ENCODE data around the gene PTPRO.

PTPRO gene

DNA sequence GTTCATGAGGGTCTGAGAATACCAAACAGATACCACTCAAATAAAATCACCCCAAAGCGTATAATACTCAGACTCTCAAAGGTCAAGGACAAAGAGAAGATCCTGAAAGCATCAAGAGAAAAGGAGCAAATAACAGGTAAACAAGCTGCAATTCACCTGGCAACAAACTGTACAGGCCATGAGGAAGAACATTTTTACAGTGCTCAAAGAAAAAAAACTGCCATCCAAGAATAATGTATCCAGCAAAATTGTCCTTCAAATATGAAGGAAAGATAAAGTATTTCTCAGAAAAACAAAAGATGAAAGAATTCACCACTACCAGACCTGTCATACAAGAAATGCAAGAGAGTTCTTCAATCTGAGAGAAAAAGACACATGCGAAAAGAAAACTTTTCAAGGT, 206.4 kb downstream of the PTPRO start:
- DNase-seq: no peak

- no peak for DNase-seq
These were observed 208.1 kb downstream of the PTPRO start for GRCh38 chr12:15530361-15530760.

GRCh38 chr12:15532364-15532977, 210.2 kb downstream of the PTPRO start:
- no peak for DNase-seq

GRCh38 chr12:15534322-15534721, 212.0 kb downstream of the PTPRO start:
- DNase-seq: no peak

DNA sequence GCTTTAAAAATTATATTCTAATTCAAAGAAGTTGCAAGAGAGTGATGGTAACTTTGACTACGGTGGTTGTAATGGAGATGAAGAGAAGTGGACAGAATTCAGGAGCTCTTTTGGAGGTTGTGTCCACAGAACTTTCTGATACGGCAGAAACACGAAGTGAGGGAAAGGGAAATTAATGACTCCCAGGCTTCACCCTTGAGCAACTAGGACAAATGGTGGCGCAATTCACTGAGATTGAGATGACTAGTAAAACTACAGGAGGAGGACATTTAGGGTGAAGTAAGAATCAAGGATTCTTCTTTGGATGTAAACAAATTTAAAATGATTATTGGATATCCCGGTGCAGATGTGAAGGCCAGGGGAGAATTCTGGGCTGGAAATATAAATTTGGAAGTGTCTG, 212.6 kb downstream of the PTPRO start:
- DNase-seq: no peak

DNA sequence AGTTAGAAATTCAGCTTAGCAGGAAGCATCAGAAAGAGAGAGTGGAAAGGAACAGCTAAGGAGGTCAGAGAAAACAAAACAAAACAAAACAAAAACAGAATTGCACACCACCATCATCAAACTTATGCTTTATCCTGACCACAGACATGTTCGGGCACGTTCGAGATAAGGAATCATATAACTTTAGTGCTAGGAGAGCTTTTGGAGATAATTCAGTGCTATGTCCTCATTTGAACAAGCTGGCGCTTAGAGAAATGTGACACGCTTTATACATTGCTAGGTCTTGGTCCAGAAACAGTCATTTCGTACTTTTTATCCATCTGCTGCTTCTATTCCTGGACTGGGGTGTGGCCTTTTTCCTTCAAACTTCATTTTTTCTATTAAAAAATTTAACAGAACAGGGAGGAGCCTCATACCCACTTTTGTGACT, 213.1 kb downstream of the PTPRO start:
- no peak for DNase-seq

DNA sequence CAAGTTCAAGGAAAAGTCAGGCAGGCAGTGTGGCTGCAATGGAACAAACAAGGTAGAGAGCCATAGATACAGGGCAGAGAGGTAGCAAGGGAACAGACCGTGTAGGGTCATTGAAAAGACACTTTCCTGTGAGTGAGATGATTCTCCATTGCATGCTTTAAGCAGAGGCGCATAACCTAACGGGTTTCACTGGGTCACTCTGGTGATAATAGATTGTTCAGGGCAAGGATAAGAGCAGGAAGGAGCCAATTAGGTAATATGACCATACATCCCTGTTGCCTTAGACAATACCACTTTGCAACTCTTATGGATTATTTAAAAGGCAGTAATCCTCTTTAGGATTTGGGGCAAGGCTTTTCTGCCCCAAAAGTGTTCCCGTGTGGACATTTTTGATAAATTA, 214.1 kb downstream of the PTPRO start:
- DNase-seq: no peak

DNA sequence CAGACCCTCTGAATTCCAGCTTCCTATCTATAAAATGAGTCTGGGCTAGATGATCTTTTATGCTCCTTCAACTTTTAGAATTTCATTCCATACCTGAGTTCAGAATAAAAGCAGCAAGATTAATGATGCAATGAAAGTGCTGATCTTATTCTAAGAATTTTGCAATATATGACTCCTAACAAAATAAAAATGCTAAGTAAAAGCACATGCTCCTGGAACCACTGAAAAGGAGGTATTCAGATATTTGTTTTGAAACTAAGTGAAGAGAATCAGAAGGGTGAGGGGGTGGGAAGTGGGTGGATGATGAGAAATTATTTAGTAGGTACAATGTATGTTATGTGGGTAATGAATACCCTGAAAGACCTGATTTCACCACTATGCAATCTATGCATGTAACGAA, 216.6 kb downstream of the PTPRO start:
- DNase-seq: no peak

GRCh38 chr12:15540005-15540404, 217.7 kb downstream of the PTPRO start:
- no peak for DNase-seq

- DNase-seq: no peak
These were observed 218.2 kb downstream of the PTPRO start for GRCh38 chr12:15540469-15540872.

- no peak for DNase-seq
These were observed 219.8 kb downstream of the PTPRO start for GRCh38 chr12:15541996-15542631.

GRCh38 chr12:15543347-15543746, 221.0 kb downstream of the PTPRO start:
- no peak for DNase-seq

DNA sequence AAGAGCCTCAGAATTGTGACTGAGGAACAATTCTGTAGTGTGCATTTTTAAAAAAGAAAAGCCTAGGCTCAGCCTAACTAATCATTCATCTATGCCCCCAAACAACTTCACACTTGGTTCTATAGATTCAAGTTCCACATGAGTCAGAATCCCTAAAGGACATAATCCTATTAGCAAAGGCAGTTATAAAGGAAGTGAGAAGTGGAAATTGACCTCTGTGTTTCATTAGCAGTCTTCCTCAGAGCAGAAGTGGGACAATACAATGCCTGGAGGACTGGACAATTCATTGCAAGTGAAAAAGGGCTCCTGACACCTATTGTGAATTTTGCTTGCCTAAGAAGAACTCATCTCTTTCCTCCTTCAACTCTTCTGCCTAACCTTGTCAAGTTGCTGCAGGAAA, 222.3 kb downstream of the PTPRO start:
- no peak for DNase-seq

GRCh38 chr12:15545334-15545733, 223.0 kb downstream of the PTPRO start:
- DNase-seq: no peak

DNA sequence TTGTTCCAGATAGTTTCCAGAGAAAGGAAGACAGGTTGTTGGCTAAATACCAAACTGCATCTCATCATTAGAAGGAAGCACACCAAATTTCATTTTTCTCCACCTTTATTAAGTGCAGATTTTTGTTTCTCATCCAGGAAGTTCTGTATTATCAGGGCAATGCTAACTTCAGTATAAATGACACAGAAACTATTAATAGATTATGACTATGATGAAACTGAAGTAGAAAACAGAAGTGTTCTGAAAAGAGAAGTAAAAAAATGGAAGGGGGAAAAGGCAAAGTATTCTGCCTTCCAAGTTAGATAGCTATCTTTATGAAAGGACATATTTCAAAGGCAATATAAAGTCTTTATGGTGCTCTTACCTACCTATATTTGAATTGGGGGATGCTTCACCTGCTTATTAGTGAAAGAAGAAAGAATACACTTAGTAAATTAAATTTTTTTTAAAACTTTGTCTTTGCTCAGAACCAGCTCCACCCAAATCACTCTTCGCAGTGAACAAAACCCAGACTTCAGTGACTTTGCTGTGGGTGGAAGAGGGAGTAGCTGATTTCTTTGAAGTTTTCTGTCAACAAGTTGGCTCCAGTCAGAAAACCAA, 223.9 kb downstream of the PTPRO start:
- DNase-seq: no peak

DNA sequence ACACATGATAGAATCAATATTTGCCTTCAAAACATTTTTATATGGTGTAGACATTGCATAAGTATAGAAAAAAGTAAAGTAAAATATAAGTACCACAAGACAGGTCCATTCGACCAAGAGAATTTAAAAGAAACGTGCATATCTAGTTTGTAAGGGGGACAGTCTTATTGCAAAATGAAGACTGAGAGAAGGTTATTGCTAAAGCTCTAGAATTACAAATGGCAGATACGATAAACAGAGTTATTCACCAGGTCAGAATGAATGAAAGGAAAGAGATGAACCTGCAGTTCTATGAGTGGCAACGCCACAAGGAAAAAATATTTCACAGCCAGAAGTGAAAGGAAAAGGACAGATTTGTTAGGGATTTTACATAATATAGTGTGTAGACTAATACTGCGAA, 224.8 kb downstream of the PTPRO start:
- DNase-seq: no peak

DNA sequence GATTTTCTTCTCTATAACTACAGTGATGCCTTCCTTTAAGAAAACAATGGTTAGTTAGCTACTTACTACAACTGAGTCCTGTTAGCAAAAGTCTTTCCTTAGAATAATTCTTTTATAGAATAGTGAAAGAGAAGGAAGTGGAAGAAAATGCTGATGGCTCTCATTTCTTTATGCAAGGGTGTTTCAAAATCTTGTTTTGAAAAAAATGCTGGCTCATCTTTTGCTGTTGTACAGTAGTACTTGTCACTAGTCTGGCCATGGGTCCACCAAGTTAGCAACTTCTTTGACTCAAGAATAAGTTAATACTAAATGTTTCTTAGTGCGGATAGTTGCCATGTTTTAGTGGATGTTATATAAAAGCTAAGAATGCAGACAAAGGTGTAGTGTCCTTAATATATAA, 225.4 kb downstream of the PTPRO start:
- no peak for DNase-seq

- no peak for DNase-seq
These were observed 228.5 kb downstream of the PTPRO start for GRCh38 chr12:15550793-15551192.

- no peak for DNase-seq
These were observed 233.1 kb downstream of the PTPRO start for GRCh38 chr12:15555446-15555845.

DNA sequence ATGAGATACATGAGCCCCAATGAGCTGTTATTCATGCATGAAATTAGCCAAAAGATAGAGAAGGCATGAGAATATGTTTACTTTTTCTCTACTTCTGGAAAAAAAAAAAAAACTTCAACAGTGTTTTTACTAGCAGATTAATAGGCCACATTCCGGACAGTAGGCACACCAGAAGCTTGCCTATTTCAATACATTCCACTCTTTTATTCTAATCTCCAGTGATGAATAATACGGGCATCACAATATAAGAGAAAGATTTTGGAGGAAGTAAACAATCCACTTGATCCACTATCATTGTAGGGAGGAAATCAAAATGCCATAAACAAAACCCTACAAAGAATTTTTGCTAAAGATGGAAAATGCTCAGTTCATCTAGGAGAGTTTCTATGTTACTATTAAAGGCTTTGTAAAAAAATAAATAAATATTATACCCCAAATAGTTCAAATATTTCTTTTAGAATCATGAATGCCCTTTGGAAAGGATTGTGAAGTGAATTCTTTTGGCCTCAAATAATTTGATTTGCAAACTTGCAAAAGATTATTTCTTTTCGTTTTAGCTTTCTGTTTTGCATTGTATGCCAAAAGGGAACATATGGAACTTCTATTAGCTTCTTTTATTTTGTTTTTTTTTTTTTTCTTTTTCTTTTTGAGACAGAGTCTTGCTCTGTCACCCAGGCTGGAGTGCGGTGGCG, 234.2 kb downstream of the PTPRO start:
- DNase-seq: no peak

DNA sequence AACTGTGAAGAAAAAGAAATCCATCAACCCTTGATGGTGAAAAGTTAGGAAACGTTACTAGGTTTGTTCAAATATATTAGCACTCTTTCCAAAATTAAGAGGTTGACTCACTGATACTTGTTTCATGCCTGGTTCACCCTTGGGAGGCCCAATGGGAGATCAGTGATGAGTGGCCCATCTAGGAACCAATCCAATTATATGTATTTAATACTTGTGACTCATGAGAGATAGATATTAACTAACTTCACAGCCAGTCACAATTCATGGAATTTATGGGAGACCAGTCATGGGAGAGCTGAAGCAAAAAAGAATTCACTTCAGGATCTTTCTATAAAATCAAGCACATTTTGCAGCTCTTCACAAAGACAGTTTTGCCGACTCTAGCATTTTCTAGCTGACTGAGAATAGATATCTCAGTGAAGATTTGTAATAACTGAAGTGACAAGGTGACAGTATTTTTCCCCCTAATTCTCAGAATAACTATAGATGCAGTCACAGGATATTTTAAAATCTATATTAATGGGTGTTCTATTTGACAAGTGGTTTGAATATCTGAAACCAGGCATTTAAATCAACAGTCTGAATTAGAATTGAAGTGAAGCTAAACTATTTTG, 236.7 kb downstream of the PTPRO start:
- DNase-seq: no peak

DNA sequence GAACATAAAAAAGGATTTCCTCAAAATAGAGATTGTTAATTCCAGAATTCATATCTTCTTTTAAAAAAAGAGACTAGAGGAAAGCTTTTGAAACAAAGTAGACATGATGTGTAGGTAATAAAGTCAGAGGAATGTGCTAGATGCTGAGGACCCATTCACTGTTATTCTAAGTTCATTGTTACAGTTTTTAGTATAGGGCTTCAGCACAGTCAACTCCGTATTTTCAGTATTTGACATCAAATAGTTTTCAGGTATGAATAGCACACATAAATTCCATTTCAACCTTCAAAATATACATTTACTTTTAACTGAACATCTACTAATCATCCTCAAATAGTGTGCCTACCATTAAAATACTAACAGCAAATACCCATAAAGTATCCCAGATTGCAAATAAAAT, 239.1 kb downstream of the PTPRO start:
- DNase-seq: no peak

DNA sequence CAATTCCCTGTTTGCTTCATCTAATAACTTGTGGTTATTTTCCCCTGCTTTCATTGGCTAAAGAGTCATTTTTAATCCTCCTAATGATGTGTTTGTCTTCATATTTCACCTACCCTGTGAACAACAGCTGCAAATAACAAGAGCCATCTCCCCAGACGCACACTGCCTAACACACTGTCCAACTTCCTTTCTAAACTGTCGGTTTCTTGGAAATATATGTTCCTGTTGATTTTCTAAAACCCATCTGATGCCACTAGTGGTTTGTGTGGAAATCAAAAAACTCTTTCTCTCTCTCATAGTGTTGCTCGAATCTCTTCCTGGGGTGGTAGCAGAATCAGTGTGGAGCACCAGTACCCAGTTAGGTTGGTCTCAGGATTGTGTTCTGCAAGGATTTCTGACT, 240.0 kb downstream of the PTPRO start:
- no peak for DNase-seq

DNA sequence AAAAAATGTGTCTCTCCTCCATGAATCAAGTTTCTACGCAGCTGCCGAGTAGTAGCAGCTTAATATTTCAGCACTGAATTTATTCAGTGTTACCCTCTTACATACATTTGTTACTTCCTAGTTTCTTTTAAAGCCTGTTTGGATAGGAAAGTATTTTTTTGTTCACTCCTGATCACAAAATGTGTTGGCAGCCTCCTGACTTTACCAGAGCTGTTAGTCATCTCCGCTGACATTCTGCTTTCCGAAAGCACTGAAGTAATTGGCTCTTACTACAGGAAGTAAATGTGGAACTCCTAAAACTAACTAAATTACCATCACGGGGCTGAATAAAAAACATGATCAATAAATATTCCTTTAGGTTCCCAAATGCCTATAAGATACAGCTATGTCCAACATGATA, 241.4 kb downstream of the PTPRO start:
- no peak for DNase-seq
